Esophagus (tissue), 2 donors: ENCODE measurements around the gene CXCL11. TPM values are rescaled to one million over a fixed set of nuclear protein-coding genes. Genes with fewer than 3 reads are reported as not detected.

Experiments used
- H3K27ac ChIP-seq, 2 donors: one replicate each; pipeline ENCODE4 v1.5.1; 2013; ENCODE audit warnings: low read depth in 2 of 2, mild to moderate bottlenecking in 2 of 2, inconsistent platforms in 1 of 2, low read length in 1 of 2, moderate library complexity in 1 of 2
- H3K27me3 ChIP-seq, 2 donors: one replicate each; pipeline ENCODE4 v1.6.1; 2013; ENCODE audit warnings: low read length in 2 of 2, control low read depth in 1 of 2, mild to moderate bottlenecking in 1 of 2; ENCODE audit not compliant: insufficient read depth in 2 of 2, control insufficient read depth in 1 of 2
- H3K36me3 ChIP-seq, 2 donors: one replicate each; pipeline ENCODE4 v1.6.1; 2013; ENCODE audit warnings: low read length in 1 of 2; ENCODE audit not compliant: control insufficient read depth in 2 of 2, insufficient read depth in 2 of 2
- H3K4me1 ChIP-seq, 2 donors: one replicate each; pipeline ENCODE4 v1.6.1; 2013; ENCODE audit warnings: low read length in 1 of 2; ENCODE audit not compliant: control insufficient read depth in 2 of 2, insufficient read depth in 2 of 2
- H3K4me3 ChIP-seq, 2 donors: one replicate each; pipeline ENCODE4 v1.5.1; 2013; ENCODE audit warnings: low read length in 2 of 2, mild to moderate bottlenecking in 2 of 2, low read depth in 1 of 2, moderate library complexity in 1 of 2
- H3K9me3 ChIP-seq, 2 donors: one replicate each; pipeline ENCODE4 v1.6.1; 2013; ENCODE audit warnings: mild to moderate bottlenecking in 2 of 2, low read depth in 1 of 2, low read length in 1 of 2, moderate library complexity in 1 of 2; ENCODE audit not compliant: control insufficient read depth in 2 of 2, insufficient read depth in 1 of 2
- WGBS, 2 donors: extraction: QIAGEN DNeasy Blood & Tissue Kit; methylation state at CpG; one replicate each; pipeline ENCODE4 v1.1.7; 2013; 5-methylcytosine and 5-hydroxymethylcytosine counted together
- polyA plus RNA-seq, 2 donors: library from polyadenylated mRNA; stranded (reverse); fragments of 200-250 nt; gene quantifications; one replicate each; pipeline ENCODE4 v1.2.3, GENCODE V29; 2013
- donor health status: healthy with polysubstance abuse.
- donor health status: Bipolar disorder and iron deficiency.

The CXCL11 gene
- polyA plus RNA-seq, 2 donors: 0.07 TPM; not detected in 1

GRCh38 chr4:76022677-76023076, 13.2 kb downstream of the CXCL11 start:
- H3K4me1 ChIP-seq: no peaks in the 10 kb centered on the region
- no peaks in the 10 kb centered on the region for H3K27me3 ChIP-seq
- WGBS, 2 donors: 71 to 75% methylated on average over 2 of the region's 2 CpGs
- no peak overlapping the region for H3K4me3 ChIP-seq
- H3K9me3 ChIP-seq: no peaks in the 10 kb centered on the region
- no peaks in the 10 kb centered on the region for H3K36me3 ChIP-seq
- H3K27ac ChIP-seq: no peak overlapping the region

- no peaks in the 10 kb centered on the region for H3K36me3 ChIP-seq
These were observed 13.8 kb downstream of the CXCL11 start for GRCh38 chr4:76022031-76022430.

GRCh38 chr4:76017056-76017686, 18.7 kb downstream of the CXCL11 start:
- no peaks in the 10 kb centered on the region for H3K9me3 ChIP-seq
- H3K27ac ChIP-seq: no peak overlapping the region
- H3K36me3 ChIP-seq: no peaks in the 10 kb centered on the region
- 87 to 92% methylated on average over 3 of the region's 3 CpGs for WGBS, 2 donors
- H3K27me3 ChIP-seq: no peaks in the 10 kb centered on the region
- no peak overlapping the region for H3K4me3 ChIP-seq
- H3K4me1 ChIP-seq: no peaks in the 10 kb centered on the region

More at GRCh38 chr4:76022031-76022430, 13.8 kb downstream of the CXCL11 start:
- Histone ChIP-seq H3K4me1 (no peaks in the 10 kb centered on the region), H3K9me3 (no peaks in the 10 kb centered on the region), H3K27me3 (no peaks in the 10 kb centered on the region), H3K4me3 (no peak overlapping the region), H3K27ac (no peak overlapping the region)
- WGBS, 2 donors: 84 to 91% methylated on average over 4 of the region's 4 CpGs

- 60 to 75% methylated on average over 2 of the region's 2 CpGs for WGBS, 2 donors
- Histone ChIP-seq H3K4me1 (no peaks in the 10 kb centered on the region), H3K9me3 (no peaks in the 10 kb centered on the region), H3K36me3 (no peaks in the 10 kb centered on the region), H3K4me3 (no peak overlapping the region), H3K27me3 (no peaks in the 10 kb centered on the region), H3K27ac (no peak overlapping the region)
These were observed 19.5 kb downstream of the CXCL11 start for GRCh38 chr4:76016393-76016792.

- H3K4me3 ChIP-seq: no peak overlapping the region
- no peaks in the 10 kb centered on the region for H3K4me1 ChIP-seq
- no peaks in the 10 kb centered on the region for H3K27me3 ChIP-seq
- no peaks in the 10 kb centered on the region for H3K36me3 ChIP-seq
- no peak overlapping the region for H3K27ac ChIP-seq
- 9 to 11% methylated on average over 1 of the region's 1 CpG for WGBS, 2 donors
- H3K9me3 ChIP-seq: no peaks in the 10 kb centered on the region
These were observed 22.3 kb downstream of the CXCL11 start for GRCh38 chr4:76013540-76013939.

GRCh38 chr4:76012388-76012801, 23.5 kb downstream of the CXCL11 start:
- Histone ChIP-seq H3K27me3 (no peaks in the 10 kb centered on the region), H3K4me1 (no peaks in the 10 kb centered on the region), H3K27ac (no peak overlapping the region), H3K4me3 (no peak overlapping the region), H3K9me3 (no peaks in the 10 kb centered on the region), H3K36me3 (no peaks in the 10 kb centered on the region)
- 31 to 41% methylated on average over 1 of the region's 1 CpG for WGBS, 2 donors

GRCh38 chr4:76011700-76012387, 24.0 kb downstream of the CXCL11 start:
- H3K27me3 ChIP-seq: no peaks in the 10 kb centered on the region
- H3K36me3 ChIP-seq: no peaks in the 10 kb centered on the region
- 23 to 41% methylated on average over 13 of the region's 13 CpGs for WGBS, 2 donors
- peak overlapping the region in 1 of 2 donors; percentile 14 for H3K4me3 ChIP-seq
- no peaks in the 10 kb centered on the region for H3K4me1 ChIP-seq
- peak overlapping the region in 1 of 2 donors; percentile 15 for H3K27ac ChIP-seq
- H3K9me3 ChIP-seq: no peaks in the 10 kb centered on the region

- Histone ChIP-seq H3K4me3 (no peak overlapping the region), H3K27ac (no peak overlapping the region), H3K9me3 (no peaks in the 10 kb centered on the region), H3K27me3 (no peaks in the 10 kb centered on the region), H3K36me3 (no peaks in the 10 kb centered on the region), H3K4me1 (no peaks in the 10 kb centered on the region)
- WGBS, 2 donors: 95 to 97% methylated on average over 31 of the region's 31 CpGs
These were observed 24.7 kb downstream of the CXCL11 start for GRCh38 chr4:76011018-76011670.

GRCh38 chr4:76010576-76010975, 25.3 kb downstream of the CXCL11 start:
- H3K27ac ChIP-seq: no peak overlapping the region
- no peaks in the 10 kb centered on the region for H3K27me3 ChIP-seq
- no peaks in the 10 kb centered on the region for H3K4me1 ChIP-seq
- H3K4me3 ChIP-seq: no peak overlapping the region
- no peaks in the 10 kb centered on the region for H3K9me3 ChIP-seq
- WGBS, 2 donors: 95 to 97% methylated on average over 13 of the region's 13 CpGs
- no peaks in the 10 kb centered on the region for H3K36me3 ChIP-seq
